ENCODE measurements around the gene STK11IP. TPM values are rescaled to one million over a fixed set of nuclear protein-coding genes. Genes with fewer than 3 reads are reported as not detected.

Gene STK11IP
- total RNA-seq (10 to 100 TPM in 2 of 4 donors, 1 to 10 TPM in 2; 5.5 to 12.8 (median 10.3) TPM), polyA plus RNA-seq (10 to 100 TPM in 1 of 3 donors, 1 to 10 TPM in 2; 6.5 to 13.3 (median 8.6) TPM)
- long read RNA-seq, donor 1, partial matches to known transcripts: 2 of 5 reads
- long read RNA-seq, donor 1, other reads (novel, unspliced or antisense): 2 of 5 reads
- long read RNA-seq, donor 2, partial matches to known transcripts: 11 of 17 reads
- long read RNA-seq, donor 2, other reads (novel, unspliced or antisense): 4 of 17 reads

- Histone ChIP-seq H3K36me3 (ENCODE audit: insufficient read depth in 1 of 2, low read depth in 1 of 2) (peaks cover 0 to 18% of the 10 kb centered on the region in 2 donors), H3K27ac (peak within 1 kb of the TSS; percentile 94), H3K9me3 (no peaks in the 10 kb centered on the region), H3K4me1 (no peaks in the 10 kb centered on the region), H3K27me3 (ENCODE audit: insufficient read depth in 3 of 3, low read length in 2 of 3) (no peaks in the 10 kb centered on the region), H3K4me3 (peak within 1 kb of the TSS; percentile 82)
- intact Hi-C loops (cut with DNase I): loop anchor here in 1 of 2 donors (1.0 kb wide), 1 partner anchor 45 kb away; no protein-coding TSS in a partner anchor
- DNase-seq (peak; percentile 97 to 98), ATAC-seq (peak; percentile 98 to 99 (median 98))
- 0 to 1% (median 0%) methylated on average over 57 of the region's 57 CpGs for WGBS, 3 donors
- no peak for TF ChIP-seq CTCF (IDR thresholded peaks at IDR 0.05)
Measured at GRCh38 chr2:219597552-219598307, at the start of gene STK11IP. TSS of gene STK11IP (plus strand) at chr2:219597857. CDS start at chr2:219598120, 263 bp downstream.

GRCh38 chr2:219548990-219549389 is 48.7 kb upstream of the STK11IP start:
- DNase-seq: no peak
- H3K4me3 ChIP-seq: no peak overlapping the region
- H3K4me1 ChIP-seq: peaks cover 18% of the 10 kb centered on the region
- H3K27ac ChIP-seq: no peak overlapping the region
- no peak for TF ChIP-seq CTCF (IDR thresholded peaks at IDR 0.05)
- ATAC-seq: no peak
- no peaks in the 10 kb centered on the region for H3K36me3 ChIP-seq (ENCODE audit: insufficient read depth in 1 of 2, low read depth in 1 of 2)
- H3K9me3 ChIP-seq: no peaks in the 10 kb centered on the region
- intact Hi-C loops (cut with DNase I): loop anchor here in 1 of 2 donors (10.0 kb wide), 1 partner anchor 374 kb away; the partner anchor contains the start of genes CNPPD1, RETREG2 and SLC23A3
- 90 to 94% (median 93%) methylated on average over 18 of the region's 18 CpGs for WGBS, 3 donors
- H3K27me3 ChIP-seq (ENCODE audit: insufficient read depth in 3 of 3, low read length in 2 of 3): no peaks in the 10 kb centered on the region

- intact Hi-C loops (cut with DNase I): loop anchor here in 1 of 2 donors (10.0 kb wide), 1 partner anchor 375 kb away; the partner anchor contains the start of genes CNPPD1, RETREG2 and SLC23A3
- Histone ChIP-seq H3K36me3 (ENCODE audit: insufficient read depth in 1 of 2, low read depth in 1 of 2) (no peaks in the 10 kb centered on the region), H3K4me1 (peaks cover 12% of the 10 kb centered on the region), H3K4me3 (no peak overlapping the region), H3K9me3 (no peaks in the 10 kb centered on the region), H3K27me3 (ENCODE audit: insufficient read depth in 3 of 3, low read length in 2 of 3) (no peaks in the 10 kb centered on the region), H3K27ac (no peak overlapping the region)
- TF ChIP-seq CTCF (IDR thresholded peaks at IDR 0.05): no peak
- no peak for ATAC-seq
- DNase-seq: no peak
- 86 to 89% (median 89%) methylated on average over 9 of the region's 9 CpGs for WGBS, 3 donors
Measured at GRCh38 chr2:219549619-219550018, 48.0 kb upstream of the STK11IP start.

- Histone ChIP-seq H3K36me3 (ENCODE audit: insufficient read depth in 1 of 2, low read depth in 1 of 2) (peaks cover 0 to 15% of the 10 kb centered on the region in 2 donors), H3K9me3 (no peaks in the 10 kb centered on the region), H3K4me3 (peak overlapping the region; percentile 72), H3K4me1 (peaks cover 10% of the 10 kb centered on the region), H3K27me3 (ENCODE audit: insufficient read depth in 3 of 3, low read length in 2 of 3) (no peaks in the 10 kb centered on the region), H3K27ac (no peak overlapping the region)
- no peak for DNase-seq
- 26 to 34% (median 29%) methylated on average over 52 to 54 of the region's 54 CpGs for WGBS, 3 donors
- no peak for TF ChIP-seq CTCF (IDR thresholded peaks at IDR 0.05)
- ATAC-seq: peak in 3 of 4 donors; percentile 1 to 3 (median 1)
- intact Hi-C loops (cut with DNase I): no loop called here
Measured at GRCh38 chr2:219551441-219552381, 45.9 kb upstream of the STK11IP start.

Measured in psoas muscle (tissue), 8 donors.